ENCODE data around the gene HUNK. TPM values are rescaled to one million over a fixed set of nuclear protein-coding genes. Genes with fewer than 3 reads are reported as not detected.
A peak's percentile ranks its signal among the peaks of the same experiment; 100 is the strongest.

Gene HUNK
- total and polyA plus RNA-seq, 2 experiments from 2014 or later = 6.7 to 9.2 TPM

GRCh38 chr21:31930001-31930400 is 57.2 kb downstream of the HUNK start:
- H3K4me3 ChIP-seq = no peak overlapping the region
- peak overlapping the region; percentile 83 for H3K27ac ChIP-seq
- H3K27me3 ChIP-seq = no peaks in the 10 kb centered on the region
- H3K4me1 ChIP-seq (ENCODE audit: low read depth) = peaks cover 36% of the 10 kb centered on the region
- no peak for DNase-seq (ENCODE audit: low read depth in 1 of 2, low spot score in 1 of 2)
- H3K9me3 ChIP-seq (ENCODE audit: low read depth) = no peaks in the 10 kb centered on the region
- TF ChIP-seq CTCF (IDR thresholded peaks at IDR 0.05; ENCODE audit: low read depth, low read length) = no peak
- no peaks in the 10 kb centered on the region for H3K36me3 ChIP-seq

- Histone ChIP-seq H3K27ac (no peak overlapping the region), H3K4me1 (ENCODE audit: low read depth) (peaks cover 36% of the 10 kb centered on the region), H3K36me3 (no peaks in the 10 kb centered on the region), H3K4me3 (no peak overlapping the region), H3K9me3 (ENCODE audit: low read depth) (no peaks in the 10 kb centered on the region), H3K27me3 (no peaks in the 10 kb centered on the region)
- DNase-seq (ENCODE audit: low read depth in 1 of 2, low spot score in 1 of 2) = no peak
- TF ChIP-seq CTCF (IDR thresholded peaks at IDR 0.05; ENCODE audit: low read depth, low read length) = no peak
These were observed 59.0 kb downstream of the HUNK start for GRCh38 chr21:31931644-31932469.

DNA sequence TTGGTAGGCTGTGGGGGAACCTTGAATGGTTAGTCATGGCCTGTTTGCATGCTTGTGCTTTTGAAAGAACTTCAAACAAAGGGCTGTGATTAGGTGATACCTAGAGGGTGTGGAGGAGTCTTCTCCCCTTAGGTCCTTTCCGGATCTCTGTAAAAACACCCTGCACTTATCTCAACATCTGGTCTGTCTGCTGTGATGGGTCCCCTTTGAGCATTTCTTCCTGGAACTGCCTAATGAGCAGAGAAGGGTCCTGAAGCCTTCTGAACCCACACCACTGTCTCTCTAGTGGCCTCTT is 59.6 kb downstream of the HUNK start:
- DNase-seq (ENCODE audit: low read depth in 1 of 2, low spot score in 1 of 2) = no peak
- H3K4me1 ChIP-seq (ENCODE audit: low read depth) = peaks cover 37% of the 10 kb centered on the region
- no peak overlapping the region for H3K4me3 ChIP-seq
- H3K27me3 ChIP-seq = no peaks in the 10 kb centered on the region
- H3K36me3 ChIP-seq = no peaks in the 10 kb centered on the region
- no peaks in the 10 kb centered on the region for H3K9me3 ChIP-seq (ENCODE audit: low read depth)
- no peak for TF ChIP-seq CTCF (IDR thresholded peaks at IDR 0.05; ENCODE audit: low read depth, low read length)
- no peak overlapping the region for H3K27ac ChIP-seq

DNA sequence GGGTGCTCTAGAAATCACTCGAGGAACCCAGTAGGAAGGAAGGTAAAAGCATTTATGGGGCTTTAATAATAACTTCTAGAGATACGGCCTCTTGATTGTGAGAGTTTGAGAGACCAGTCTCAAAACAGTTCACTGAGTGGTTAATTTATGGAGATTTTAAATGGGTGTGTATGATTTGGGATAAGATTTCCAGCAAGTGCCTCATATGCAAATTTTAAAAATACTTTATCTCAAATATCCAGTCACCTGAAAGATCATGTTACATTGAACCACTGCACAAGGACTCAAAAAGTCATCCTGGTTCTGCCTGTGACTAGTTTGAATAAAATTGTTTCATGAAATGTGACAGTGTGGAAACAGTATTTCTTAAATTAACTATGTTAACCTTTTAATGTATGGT is 64.5 kb downstream of the HUNK start:
- Histone ChIP-seq H3K27ac (no peak overlapping the region), H3K27me3 (no peaks in the 10 kb centered on the region), H3K4me3 (no peak overlapping the region), H3K36me3 (no peaks in the 10 kb centered on the region), H3K9me3 (ENCODE audit: low read depth) (no peaks in the 10 kb centered on the region), H3K4me1 (ENCODE audit: low read depth) (peaks cover 14% of the 10 kb centered on the region)
- DNase-seq (ENCODE audit: low read depth in 1 of 2, low spot score in 1 of 2) = no peak
- TF ChIP-seq CTCF (IDR thresholded peaks at IDR 0.05; ENCODE audit: low read depth, low read length) = no peak

GRCh38 chr21:31938330-31939301 is 65.8 kb downstream of the HUNK start:
- Histone ChIP-seq H3K36me3 (no peaks in the 10 kb centered on the region), H3K4me1 (ENCODE audit: low read depth) (peaks cover 23% of the 10 kb centered on the region), H3K9me3 (ENCODE audit: low read depth) (no peaks in the 10 kb centered on the region), H3K4me3 (no peak overlapping the region), H3K27me3 (no peaks in the 10 kb centered on the region), H3K27ac (peak overlapping the region; percentile 22)
- peak in 1 of 2 donors; percentile 21 for DNase-seq (ENCODE audit: low read depth in 1 of 2, low spot score in 1 of 2)
- TF ChIP-seq CTCF (IDR thresholded peaks at IDR 0.05; ENCODE audit: low read depth, low read length) = no peak

Data from cardiac muscle cell (in vitro differentiated cells and primary cell).